ENCODE data around the gene XYLT1. TPM values are rescaled to one million over a fixed set of nuclear protein-coding genes. Genes with fewer than 3 reads are reported as not detected.

XYLT1 gene
- total RNA-seq, 2 experiments from 2014 or later, result 7.3 to 8.9 TPM

DNA sequence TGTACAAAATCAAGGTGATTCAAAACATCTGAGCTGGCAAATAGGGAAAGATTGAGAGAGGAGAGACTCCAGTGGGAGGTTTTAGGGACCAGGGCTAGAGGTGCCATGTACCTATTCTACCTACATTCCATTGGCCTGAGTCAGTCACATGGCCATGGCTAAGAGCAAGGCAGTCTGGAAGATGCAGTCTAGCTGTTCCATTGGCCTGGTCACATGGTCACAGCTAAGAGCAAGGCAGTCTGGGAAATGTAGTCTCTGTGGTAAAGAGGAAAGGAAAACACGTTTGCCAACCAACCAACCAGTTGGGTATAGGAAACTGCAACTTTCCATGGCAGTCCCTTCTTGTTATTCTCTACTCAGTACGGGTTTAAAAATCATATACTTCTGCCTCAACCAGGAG, 369.1 kb downstream of the XYLT1 start:
- Mint-ChIP-seq H3K27ac (no peak overlapping the region), H3K36me3 (ENCODE audit: low read depth) (no peaks in the 10 kb centered on the region), H3K4me3 (no peak overlapping the region), H3K9me3 (no peaks in the 10 kb centered on the region), H3K27me3 (no peaks in the 10 kb centered on the region), H3K4me1 (ENCODE audit: low read depth) (peaks cover 15% of the 10 kb centered on the region)
- peak; percentile 69 for ATAC-seq
- CTCF ChIA-PET, result interaction anchor here (1.0 kb wide), 1 partner anchor 12 kb away, joined by 3 read pairs; no protein-coding TSS in a partner anchor
- POLR2A ChIA-PET, result no interaction called here
- DNase-seq, result peak; percentile 12
- intact Hi-C loops (cut with micrococcal nuclease), result no loop called here
- TF ChIP-seq, protein P1, sequence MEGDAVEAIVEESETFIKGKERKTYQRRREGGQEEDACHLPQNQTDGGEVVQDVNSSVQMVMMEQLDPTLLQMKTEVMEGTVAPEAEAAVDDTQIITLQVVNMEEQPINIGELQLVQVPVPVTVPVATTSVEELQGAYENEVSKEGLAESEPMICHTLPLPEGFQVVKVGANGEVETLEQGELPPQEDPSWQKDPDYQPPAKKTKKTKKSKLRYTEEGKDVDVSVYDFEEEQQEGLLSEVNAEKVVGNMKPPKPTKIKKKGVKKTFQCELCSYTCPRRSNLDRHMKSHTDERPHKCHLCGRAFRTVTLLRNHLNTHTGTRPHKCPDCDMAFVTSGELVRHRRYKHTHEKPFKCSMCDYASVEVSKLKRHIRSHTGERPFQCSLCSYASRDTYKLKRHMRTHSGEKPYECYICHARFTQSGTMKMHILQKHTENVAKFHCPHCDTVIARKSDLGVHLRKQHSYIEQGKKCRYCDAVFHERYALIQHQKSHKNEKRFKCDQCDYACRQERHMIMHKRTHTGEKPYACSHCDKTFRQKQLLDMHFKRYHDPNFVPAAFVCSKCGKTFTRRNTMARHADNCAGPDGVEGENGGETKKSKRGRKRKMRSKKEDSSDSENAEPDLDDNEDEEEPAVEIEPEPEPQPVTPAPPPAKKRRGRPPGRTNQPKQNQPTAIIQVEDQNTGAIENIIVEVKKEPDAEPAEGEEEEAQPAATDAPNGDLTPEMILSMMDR (IDR thresholded peaks at IDR 0.05), result no peak

DNA sequence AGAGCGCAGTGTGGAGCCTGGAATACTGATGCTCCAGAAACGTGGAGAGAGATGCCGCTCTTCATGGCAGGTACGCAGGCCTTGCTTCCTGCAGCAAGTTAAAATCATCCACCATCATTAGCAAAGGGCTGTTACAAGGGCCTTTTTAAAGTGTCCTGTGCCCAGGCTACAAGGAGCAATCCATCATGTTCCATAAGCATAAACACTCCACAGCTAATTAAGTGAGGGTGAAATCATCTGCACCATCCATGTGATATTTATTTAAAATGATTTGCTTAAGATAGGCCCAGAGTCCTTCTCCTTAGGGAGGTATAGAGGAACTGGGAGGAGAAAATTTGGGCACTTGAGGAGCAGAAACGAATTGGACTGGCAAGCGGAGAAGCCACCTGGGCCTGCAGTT, 372.1 kb downstream of the XYLT1 start:
- intact Hi-C loops (cut with micrococcal nuclease), result no loop called here
- POLR2A ChIA-PET, result no interaction called here
- H3K4me1 Mint-ChIP-seq (ENCODE audit: low read depth), result no peaks in the 10 kb centered on the region

DNA sequence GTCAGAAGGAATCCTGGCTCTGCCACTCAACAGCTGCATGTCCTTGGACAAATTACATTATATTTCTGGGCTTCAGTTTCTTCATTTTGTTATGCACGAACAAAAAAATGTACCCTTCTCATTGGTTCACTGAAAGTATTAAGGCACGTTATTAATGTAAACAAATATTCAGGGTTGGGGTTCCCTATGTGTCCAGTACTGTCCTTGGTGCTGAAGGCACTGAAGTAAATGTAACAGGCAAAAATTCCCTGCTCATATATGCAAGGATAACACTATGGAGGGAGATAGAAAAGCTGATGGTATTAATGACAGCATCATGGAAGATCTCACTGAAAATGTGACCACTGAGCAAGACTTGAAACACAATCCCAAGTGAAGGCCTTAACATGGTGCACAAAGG, 386.6 kb downstream of the XYLT1 start:
- H3K4me3 Mint-ChIP-seq, result no peak overlapping the region
- intact Hi-C loops (cut with micrococcal nuclease), result no loop called here
- H3K27ac Mint-ChIP-seq, result no peak overlapping the region
- H3K9me3 Mint-ChIP-seq, result no peaks in the 10 kb centered on the region
- no peaks in the 10 kb centered on the region for H3K27me3 Mint-ChIP-seq
- no peak for ATAC-seq
- CTCF ChIA-PET, result no interaction called here
- POLR2A ChIA-PET, result no interaction called here
- DNase-seq, result no peak
- TF ChIP-seq, protein P1 (IDR thresholded peaks at IDR 0.05), result no peak
- H3K36me3 Mint-ChIP-seq (ENCODE audit: low read depth), result no peaks in the 10 kb centered on the region
- H3K4me1 Mint-ChIP-seq (ENCODE audit: low read depth), result no peaks in the 10 kb centered on the region

More for the DNA sequence above, 372.1 kb downstream of the XYLT1 start:
- DNase-seq (no peak), ATAC-seq (no peak)
- H3K27me3 Mint-ChIP-seq, result no peaks in the 10 kb centered on the region
- no peak overlapping the region for H3K27ac Mint-ChIP-seq
- TF ChIP-seq, protein P1 (IDR thresholded peaks at IDR 0.05), result no peak
- H3K9me3 Mint-ChIP-seq, result no peaks in the 10 kb centered on the region
- H3K4me3 Mint-ChIP-seq, result no peak overlapping the region
- H3K36me3 Mint-ChIP-seq (ENCODE audit: low read depth), result no peaks in the 10 kb centered on the region
- CTCF ChIA-PET, result no interaction called here

DNA sequence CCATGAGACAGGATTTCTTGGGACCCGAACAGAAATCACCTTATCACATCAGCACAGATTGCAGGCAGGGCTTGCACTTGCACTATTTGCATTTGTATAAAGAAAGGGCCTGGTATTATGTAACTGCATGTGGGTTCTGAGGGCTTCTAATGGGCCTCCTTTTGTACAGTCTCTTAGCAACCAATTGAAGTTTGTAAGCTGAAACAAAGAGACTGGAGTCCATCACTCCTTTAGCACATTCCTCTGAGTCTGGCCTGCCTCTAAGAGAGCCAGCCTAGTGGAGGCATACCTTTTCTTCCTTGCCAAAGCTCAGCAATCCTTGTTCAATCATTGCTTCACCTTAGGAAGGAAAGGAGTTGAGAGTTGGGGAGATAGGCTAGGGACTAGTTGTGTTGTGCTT, 387.1 kb downstream of the XYLT1 start:
- H3K27ac Mint-ChIP-seq, result no peak overlapping the region
- ChIA-PET CTCF (no interaction called here), POLR2A (no interaction called here)
- no peaks in the 10 kb centered on the region for H3K27me3 Mint-ChIP-seq
- no peaks in the 10 kb centered on the region for H3K9me3 Mint-ChIP-seq
- no peak overlapping the region for H3K4me3 Mint-ChIP-seq
- ATAC-seq (no peak), DNase-seq (no peak)
- no peaks in the 10 kb centered on the region for H3K4me1 Mint-ChIP-seq (ENCODE audit: low read depth)
- intact Hi-C loops (cut with micrococcal nuclease), result no loop called here
- TF ChIP-seq, protein P1 (IDR thresholded peaks at IDR 0.05), result no peak
- H3K36me3 Mint-ChIP-seq (ENCODE audit: low read depth), result no peaks in the 10 kb centered on the region

DNA sequence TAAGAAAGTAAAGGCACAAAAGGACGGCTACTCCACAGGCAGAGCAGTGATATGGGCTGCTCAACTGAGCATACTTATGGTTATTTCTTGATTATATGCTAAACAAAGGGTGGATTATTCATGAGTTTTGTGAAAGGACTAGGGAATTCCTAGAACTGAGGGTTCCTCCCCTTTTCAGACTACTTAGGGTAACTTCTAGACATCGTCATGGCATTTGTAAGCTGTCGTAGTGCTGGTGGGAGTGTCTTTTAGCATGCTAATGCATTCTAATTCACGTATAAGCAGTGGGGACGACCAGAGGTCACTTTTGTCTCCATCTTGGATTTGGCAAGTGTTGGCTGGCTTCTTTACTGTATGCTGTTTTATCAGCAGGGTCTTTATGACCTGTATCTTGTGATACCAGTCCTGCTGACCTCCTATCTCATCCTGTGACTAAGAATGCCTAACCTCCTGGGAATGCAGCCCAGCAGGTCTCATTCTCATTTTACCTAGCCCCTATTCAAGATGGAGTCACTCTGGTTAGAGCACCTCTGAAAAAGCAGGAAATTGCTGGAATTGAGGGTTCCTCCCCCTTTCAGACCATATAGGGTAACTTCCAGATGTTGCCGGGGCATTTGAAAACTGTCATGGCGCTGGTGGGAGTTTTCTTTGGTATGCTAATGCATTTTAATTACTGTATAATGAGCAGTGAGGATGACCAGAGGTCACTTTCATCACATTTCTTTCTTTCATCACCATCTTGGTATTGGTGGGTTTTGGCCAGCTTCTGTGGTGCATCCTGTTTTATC, 388.5 kb downstream of the XYLT1 start:
- H3K9me3 Mint-ChIP-seq, result no peaks in the 10 kb centered on the region
- intact Hi-C loops (cut with micrococcal nuclease), result no loop called here
- H3K4me1 Mint-ChIP-seq (ENCODE audit: low read depth), result no peaks in the 10 kb centered on the region
- ChIA-PET POLR2A (no interaction called here), CTCF (no interaction called here)
- TF ChIP-seq, protein P1 (IDR thresholded peaks at IDR 0.05), result no peak
- H3K27me3 Mint-ChIP-seq, result no peaks in the 10 kb centered on the region
- no peak overlapping the region for H3K27ac Mint-ChIP-seq
- no peaks in the 10 kb centered on the region for H3K36me3 Mint-ChIP-seq (ENCODE audit: low read depth)
- no peak for ATAC-seq
- H3K4me3 Mint-ChIP-seq, result no peak overlapping the region
- DNase-seq, result no peak

Data from activated CD8-positive, alpha-beta T cell treated with anti-CD3 and anti-CD28 coated beads for 36 hours (primary cell).